ENCODE measurements around the gene PTPRA. TPM values are rescaled to one million over a fixed set of nuclear protein-coding genes. Genes with fewer than 3 reads are reported as not detected.

PTPRA gene
- total RNA-seq, 1 experiment from 2014 or later: 38.5 TPM

GRCh38 chr20:2849529-2849928 lies 23.8 kb upstream of the PTPRA start:
- DNase-seq (ENCODE audit: low read depth): no peak

- no peak for DNase-seq (ENCODE audit: low read depth)
Observed at GRCh38 chr20:2851086-2851485, 22.2 kb upstream of the PTPRA start.

GRCh38 chr20:2858591-2858990 lies 14.7 kb upstream of the PTPRA start:
- DNase-seq (ENCODE audit: low read depth): no peak

GRCh38 chr20:2859330-2860121 lies 13.8 kb upstream of the PTPRA start:
- peak; percentile 78 for DNase-seq (ENCODE audit: low read depth)

- DNase-seq (ENCODE audit: low read depth): no peak
Observed at GRCh38 chr20:2864626-2865025, 8.7 kb upstream of the PTPRA start.

- no peak for DNase-seq (ENCODE audit: low read depth)
Observed at GRCh38 chr20:2865101-2865500, 8.2 kb upstream of the PTPRA start.

GRCh38 chr20:2865630-2866029 lies 7.7 kb upstream of the PTPRA start:
- no peak for DNase-seq (ENCODE audit: low read depth)

GRCh38 chr20:2866236-2866635 lies 7.0 kb upstream of the PTPRA start:
- DNase-seq (ENCODE audit: low read depth): no peak

GRCh38 chr20:2867081-2867864 lies 6.0 kb upstream of the PTPRA start:
- no peak for DNase-seq (ENCODE audit: low read depth)

GRCh38 chr20:2869381-2869780 lies 3.9 kb upstream of the PTPRA start:
- DNase-seq (ENCODE audit: low read depth): no peak

- DNase-seq (ENCODE audit: low read depth): no peak
Observed at GRCh38 chr20:2871111-2871465, 2.2 kb upstream of the PTPRA start.

GRCh38 chr20:2871661-2872458 lies 1.4 kb upstream of the PTPRA start:
- no peak for DNase-seq (ENCODE audit: low read depth)

GRCh38 chr20:2872459-2873009 lies 747 bp upstream of the PTPRA start:
- DNase-seq (ENCODE audit: low read depth): peak; percentile 54

- DNase-seq (ENCODE audit: low read depth): peak; percentile 39
Observed at GRCh38 chr20:2873747-2874041, 413 bp downstream of the PTPRA start.

GRCh38 chr20:2874456-2874855 lies 1.2 kb downstream of the PTPRA start:
- no peak for DNase-seq (ENCODE audit: low read depth)

GRCh38 chr20:2875690-2876203 lies 2.5 kb downstream of the PTPRA start:
- DNase-seq (ENCODE audit: low read depth): no peak

- DNase-seq (ENCODE audit: low read depth): no peak
Observed at GRCh38 chr20:2878515-2878914, 5.2 kb downstream of the PTPRA start.

GRCh38 chr20:2879146-2879545 lies 5.9 kb downstream of the PTPRA start:
- DNase-seq (ENCODE audit: low read depth): peak; percentile 71

- no peak for DNase-seq (ENCODE audit: low read depth)
Observed at GRCh38 chr20:2880650-2881049, 7.4 kb downstream of the PTPRA start.

- no peak for DNase-seq (ENCODE audit: low read depth)
Observed at GRCh38 chr20:2883726-2884637, 10.7 kb downstream of the PTPRA start.

- DNase-seq (ENCODE audit: low read depth): no peak
Observed at GRCh38 chr20:2887715-2888114, 14.4 kb downstream of the PTPRA start.
